ENCODE measurements around the gene FOXJ3. TPM values are rescaled to one million over a fixed set of nuclear protein-coding genes. Genes with fewer than 3 reads are reported as not detected.
A peak's percentile ranks its signal among the peaks of the same experiment; 100 is the strongest.

Gene FOXJ3
- total RNA-seq, 1 donor from 2014 or later = 30.9 TPM

DNA sequence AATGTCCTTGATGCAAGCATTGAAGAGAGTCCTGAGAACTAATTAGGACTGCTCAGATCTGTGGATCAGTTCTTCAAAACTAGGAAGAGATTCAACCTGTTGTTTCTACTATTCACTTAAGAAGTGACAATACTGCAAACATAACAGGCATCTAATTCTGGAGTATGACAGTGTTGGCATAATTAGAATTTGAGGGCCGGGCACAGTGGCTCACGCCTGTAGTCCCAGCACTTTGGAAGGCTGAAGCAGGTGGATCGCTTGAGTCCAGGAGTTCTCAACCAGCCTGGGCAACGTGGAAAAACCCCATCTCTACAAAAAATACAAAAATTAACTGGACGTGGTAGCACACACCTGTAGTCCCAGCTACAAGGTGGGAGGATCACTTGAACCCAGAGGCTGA, 8.0 kb upstream of the FOXJ3 start:
- no peaks in the 10 kb centered on the region for H3K36me3 Mint-ChIP-seq (ENCODE audit: low read depth)
- TF ChIP-seq, protein P1, sequence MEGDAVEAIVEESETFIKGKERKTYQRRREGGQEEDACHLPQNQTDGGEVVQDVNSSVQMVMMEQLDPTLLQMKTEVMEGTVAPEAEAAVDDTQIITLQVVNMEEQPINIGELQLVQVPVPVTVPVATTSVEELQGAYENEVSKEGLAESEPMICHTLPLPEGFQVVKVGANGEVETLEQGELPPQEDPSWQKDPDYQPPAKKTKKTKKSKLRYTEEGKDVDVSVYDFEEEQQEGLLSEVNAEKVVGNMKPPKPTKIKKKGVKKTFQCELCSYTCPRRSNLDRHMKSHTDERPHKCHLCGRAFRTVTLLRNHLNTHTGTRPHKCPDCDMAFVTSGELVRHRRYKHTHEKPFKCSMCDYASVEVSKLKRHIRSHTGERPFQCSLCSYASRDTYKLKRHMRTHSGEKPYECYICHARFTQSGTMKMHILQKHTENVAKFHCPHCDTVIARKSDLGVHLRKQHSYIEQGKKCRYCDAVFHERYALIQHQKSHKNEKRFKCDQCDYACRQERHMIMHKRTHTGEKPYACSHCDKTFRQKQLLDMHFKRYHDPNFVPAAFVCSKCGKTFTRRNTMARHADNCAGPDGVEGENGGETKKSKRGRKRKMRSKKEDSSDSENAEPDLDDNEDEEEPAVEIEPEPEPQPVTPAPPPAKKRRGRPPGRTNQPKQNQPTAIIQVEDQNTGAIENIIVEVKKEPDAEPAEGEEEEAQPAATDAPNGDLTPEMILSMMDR (IDR thresholded peaks at IDR 0.05) = no peak
- H3K27me3 Mint-ChIP-seq (ENCODE audit: low read depth) = peaks cover 16% of the 10 kb centered on the region
- DNase-seq (ENCODE audit: low spot score) = no peak
- H3K4me3 Mint-ChIP-seq (ENCODE audit: unreplicated experiment) = no peak overlapping the region
- no peaks in the 10 kb centered on the region for H3K4me1 Mint-ChIP-seq (ENCODE audit: low read depth)
- no peak overlapping the region for H3K27ac Mint-ChIP-seq (ENCODE audit: unreplicated experiment)
- no peaks in the 10 kb centered on the region for H3K9me3 Mint-ChIP-seq (ENCODE audit: low read depth)

DNA sequence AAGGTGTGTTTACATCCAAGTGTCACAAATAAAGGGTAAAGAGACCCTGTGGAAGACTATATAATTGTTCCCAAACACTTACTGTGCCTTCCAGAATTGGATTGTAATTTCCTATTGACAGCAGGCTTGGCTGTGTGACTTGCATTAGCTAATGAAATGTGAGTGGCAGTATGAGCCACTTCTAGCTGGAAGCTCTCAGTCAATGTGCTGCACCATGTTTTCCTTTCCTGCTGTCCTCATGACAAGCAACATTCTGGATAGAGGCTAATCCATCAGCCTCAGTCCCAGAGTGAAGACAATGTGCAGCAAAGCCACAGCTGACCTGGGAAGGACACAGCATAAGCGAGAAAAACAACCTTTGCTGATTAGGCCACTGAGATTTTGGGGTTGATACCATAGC, 5.9 kb upstream of the FOXJ3 start:
- no peak for DNase-seq (ENCODE audit: low spot score)
- peaks cover 5% of the 10 kb centered on the region for H3K4me1 Mint-ChIP-seq (ENCODE audit: low read depth)
- H3K27me3 Mint-ChIP-seq (ENCODE audit: low read depth) = peaks cover 6% of the 10 kb centered on the region
- no peak overlapping the region for H3K27ac Mint-ChIP-seq (ENCODE audit: unreplicated experiment)
- H3K36me3 Mint-ChIP-seq (ENCODE audit: low read depth) = no peaks in the 10 kb centered on the region
- TF ChIP-seq, protein P1 (IDR thresholded peaks at IDR 0.05) = no peak
- no peaks in the 10 kb centered on the region for H3K9me3 Mint-ChIP-seq (ENCODE audit: low read depth)
- H3K4me3 Mint-ChIP-seq (ENCODE audit: unreplicated experiment) = no peak overlapping the region

- H3K36me3 Mint-ChIP-seq (ENCODE audit: low read depth) = no peaks in the 10 kb centered on the region
- no peak for DNase-seq (ENCODE audit: low spot score)
- no peaks in the 10 kb centered on the region for H3K9me3 Mint-ChIP-seq (ENCODE audit: low read depth)
- TF ChIP-seq, protein P1 (IDR thresholded peaks at IDR 0.05) = no peak
- H3K4me3 Mint-ChIP-seq (ENCODE audit: unreplicated experiment) = no peak overlapping the region
- H3K27ac Mint-ChIP-seq (ENCODE audit: unreplicated experiment) = no peak overlapping the region
- peaks cover 8% of the 10 kb centered on the region for H3K4me1 Mint-ChIP-seq (ENCODE audit: low read depth)
- H3K27me3 Mint-ChIP-seq (ENCODE audit: low read depth) = peaks cover 1% of the 10 kb centered on the region
Observed at GRCh38 chr1:42340093-42340492, 5.1 kb upstream of the FOXJ3 start.

DNA sequence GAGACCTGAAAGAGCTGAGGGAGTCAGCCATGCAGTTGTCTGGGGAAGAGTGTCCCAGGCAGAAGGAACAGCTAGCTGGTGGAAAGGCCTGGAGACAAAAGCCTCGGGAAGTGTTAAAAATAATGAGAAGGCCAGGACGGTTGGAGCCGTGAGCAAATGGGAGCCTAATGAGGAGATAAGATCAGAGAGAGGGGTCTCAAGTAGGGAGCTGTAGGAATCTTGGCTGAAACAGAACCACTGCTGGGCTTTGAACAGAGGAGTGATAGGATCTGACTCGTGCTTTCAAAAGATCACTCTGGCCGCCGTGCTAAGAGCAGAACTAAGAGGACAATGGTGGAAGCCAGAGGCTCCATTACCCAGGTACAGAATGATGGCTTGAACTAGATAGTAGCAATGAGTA, 1.9 kb upstream of the FOXJ3 start:
- no peak overlapping the region for H3K4me3 Mint-ChIP-seq (ENCODE audit: unreplicated experiment)
- no peaks in the 10 kb centered on the region for H3K9me3 Mint-ChIP-seq (ENCODE audit: low read depth)
- H3K27ac Mint-ChIP-seq (ENCODE audit: unreplicated experiment) = no peak overlapping the region
- TF ChIP-seq, protein P1 (IDR thresholded peaks at IDR 0.05) = no peak
- no peak for DNase-seq (ENCODE audit: low spot score)
- H3K27me3 Mint-ChIP-seq (ENCODE audit: low read depth) = no peaks in the 10 kb centered on the region
- H3K36me3 Mint-ChIP-seq (ENCODE audit: low read depth) = no peaks in the 10 kb centered on the region
- peaks cover 28% of the 10 kb centered on the region for H3K4me1 Mint-ChIP-seq (ENCODE audit: low read depth)

DNA sequence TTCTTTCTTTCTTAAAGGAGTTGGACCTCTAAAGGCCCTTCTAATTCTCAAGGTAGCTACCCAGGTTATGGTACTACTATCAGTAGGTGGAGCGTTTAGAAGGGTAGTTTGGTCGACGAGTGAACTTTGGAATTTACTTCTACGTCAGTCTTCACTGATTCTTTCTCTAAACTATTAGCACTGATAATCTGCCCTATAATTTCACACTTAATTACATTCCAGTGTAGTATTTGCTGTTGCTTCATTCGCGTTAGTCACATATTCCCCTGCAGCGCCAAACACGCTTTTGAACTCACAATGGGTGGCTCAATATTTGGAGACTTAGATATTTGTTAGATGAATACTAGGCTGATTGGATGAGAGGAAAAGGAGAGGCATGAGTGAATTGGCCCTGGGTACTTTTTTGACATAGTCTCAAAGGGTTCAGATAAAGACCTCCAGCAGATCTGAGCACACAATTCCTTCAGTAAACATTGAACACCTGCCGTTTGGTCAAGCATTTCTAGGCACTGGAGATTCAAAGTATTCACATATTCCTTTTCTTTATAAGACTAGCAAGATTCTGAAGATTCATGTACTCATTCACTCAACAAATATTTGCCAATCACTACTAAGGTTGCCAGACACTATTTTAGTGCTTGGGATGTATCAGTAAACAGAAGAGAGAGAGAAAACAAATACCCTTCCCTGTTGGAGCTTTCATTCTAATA, 929 bp upstream of the FOXJ3 start:
- peak overlapping the region; percentile 85 for H3K4me3 Mint-ChIP-seq (ENCODE audit: unreplicated experiment)
- H3K36me3 Mint-ChIP-seq (ENCODE audit: low read depth) = no peaks in the 10 kb centered on the region
- no peaks in the 10 kb centered on the region for H3K9me3 Mint-ChIP-seq (ENCODE audit: low read depth)
- TF ChIP-seq, protein P1 (IDR thresholded peaks at IDR 0.05) = no peak
- DNase-seq (ENCODE audit: low spot score) = no peak
- no peaks in the 10 kb centered on the region for H3K27me3 Mint-ChIP-seq (ENCODE audit: low read depth)
- H3K27ac Mint-ChIP-seq (ENCODE audit: unreplicated experiment) = peak overlapping the region; percentile 88
- peaks cover 30% of the 10 kb centered on the region for H3K4me1 Mint-ChIP-seq (ENCODE audit: low read depth)

All from chondrocyte (in vitro differentiated cells).